SK-N-SH (cell line): ENCODE results near the gene GCDH. TPM values are rescaled to one million over a fixed set of nuclear protein-coding genes. Genes with fewer than 3 reads are reported as not detected.

Experiments
- CTCF ChIA-PET: fragments of 300-600, 350-600 bp; formaldehyde crosslinking; extraction: SDS; loops from one replicate; lab custom pipeline; 2021; lab: Yijun Ruan, JAX
- POLR2A ChIA-PET: fragments of 350-600 bp; sonication (Branson Sonifier 250); formaldehyde crosslinking; extraction: SDS; loops from one replicate; lab custom pipeline; 2020; ENCODE audit warnings: antibody characterized with exemption, inconsistent platforms; lab: Yijun Ruan, JAX
- DNase-seq: peaks from one replicate; pipeline ENCODE4 v3.0.0; 2012
- H2AFZ ChIP-seq: fragments of 200-600 bp; sonication (generic); 2 replicates; pipeline ENCODE4 v1.8.1; 2016; ENCODE audit warnings: antibody characterized with exemption, mild to moderate bottlenecking, low read depth
- H3F3A ChIP-seq: fragments of 200-600 bp; sonication (generic); replicated peaks from 2 replicates; pipeline ENCODE3; 2016; ENCODE audit warnings: antibody characterized with exemption, mild to moderate bottlenecking; ENCODE audit not compliant: insufficient read depth
- H3K27ac ChIP-seq, 2 experiments: fragments of 200-500 bp in 1 of 2; fragments of 200-600 bp in 1 of 2; sonication (Bioruptor generic) in 1 of 2; sonication (generic), shearing (Covaris generic) in 1 of 2; 2 replicates each; pipeline versions ENCODE4 v1.5.1 to v1.6.1; 2014 to 2016; ENCODE audit warnings: low read depth in 2 of 2, inconsistent platforms in 1 of 2, low read length in 1 of 2, mild to moderate bottlenecking in 1 of 2, mixed read lengths in 1 of 2
- H3K27me3 ChIP-seq: fragments of 200-600 bp; sonication (generic), shearing (Covaris generic); 2 replicates; pipeline ENCODE4 v1.6.1; 2016; ENCODE audit warnings: mixed run types; ENCODE audit not compliant: insufficient read depth
- H3K36me3 ChIP-seq, 2 experiments: fragments of 200-500 bp in 1 of 2; fragments of 200-600 bp in 1 of 2; sonication (Bioruptor generic) in 1 of 2; sonication (generic) in 1 of 2; replicated peaks in 1 of 2; 2 replicates each; pipeline versions ENCODE3 to v1.5.1; 2014 to 2016; ENCODE audit warnings: low read length in 1 of 2, mild to moderate bottlenecking in 1 of 2; ENCODE audit not compliant: insufficient read depth in 2 of 2, control insufficient read depth in 1 of 2
- H3K4me1 ChIP-seq, 2 experiments: fragments of 200-500 bp in 1 of 2; fragments of 200-600 bp in 1 of 2; sonication (Bioruptor generic) in 1 of 2; sonication (generic), shearing (Covaris generic) in 1 of 2; 2 replicates each; pipeline versions ENCODE4 v1.5.1 to v1.6.1; 2014 to 2016; ENCODE audit warnings: low read depth in 1 of 2, low read length in 1 of 2, mixed run types in 1 of 2; ENCODE audit not compliant: insufficient read depth in 2 of 2, control insufficient read depth in 1 of 2
- H3K4me2 ChIP-seq: fragments of 200-600 bp; sonication (generic), shearing (Covaris generic); 2 replicates; pipeline ENCODE4 v1.6.1; 2017; ENCODE audit warnings: mixed run types
- H3K4me3 ChIP-seq, 2 experiments: fragments of 200-500 bp in 1 of 2; fragments of 200-600 bp in 1 of 2; sonication (Bioruptor generic) in 1 of 2; sonication (generic), shearing (Covaris generic) in 1 of 2; 2 replicates each; pipeline versions ENCODE4 v1.5.1 to v1.8.1; 2014 to 2016; ENCODE audit warnings: low read depth in 2 of 2, inconsistent platforms in 1 of 2, low read length in 1 of 2, mild to moderate bottlenecking in 1 of 2, mixed read lengths in 1 of 2, moderate library complexity in 1 of 2
- H3K79me2 ChIP-seq: fragments of 200-600 bp; sonication (generic); 2 replicates; pipeline ENCODE4 v1.8.1; 2017; ENCODE audit warnings: mild to moderate bottlenecking; ENCODE audit not compliant: insufficient read depth
- H3K9ac ChIP-seq: fragments of 200-600 bp; sonication (generic); 2 replicates; pipeline ENCODE4 v1.6.1; 2017; ENCODE audit warnings: mixed run types
- H3K9me2 ChIP-seq: fragments of 200-600 bp; sonication (generic); 2 replicates; pipeline ENCODE4 v1.6.1; 2017; ENCODE audit warnings: mixed run types
- H3K9me3 ChIP-seq: fragments of 200-600 bp; sonication (generic); 2 replicates; pipeline ENCODE4 v1.6.1; 2017; ENCODE audit warnings: mixed run types, mild to moderate bottlenecking, moderate library complexity
- H4K20me1 ChIP-seq: fragments of 200-600 bp; sonication (generic); 2 replicates; pipeline ENCODE4 v1.6.1; 2017; ENCODE audit warnings: mild to moderate bottlenecking, mixed run types; ENCODE audit not compliant: insufficient read depth
- CHD2 ChIP-seq: fragments of 150-350 bp; IDR thresholded peaks from 2 replicates; pipeline ENCODE4 v1.6.1; 2018; ENCODE audit warnings: low read length; ENCODE audit not compliant: partially characterized antibody
- EP300 ChIP-seq, 2 experiments: IDR thresholded peaks; 2 replicates each; pipeline versions ENCODE4 v1.4.0 to v1.6.1; 2012; ENCODE audit warnings: borderline replicate concordance in 1 of 2, low read depth in 1 of 2, low read length in 1 of 2
- FOSL2 ChIP-seq: IDR thresholded peaks from 2 replicates; pipeline ENCODE4 v1.4.0; 2012; ENCODE audit warnings: low read depth, mild to moderate bottlenecking, moderate library complexity, borderline replicate concordance
- FOXM1 ChIP-seq: IDR thresholded peaks from 2 replicates; pipeline ENCODE4 v1.4.0; 2012; ENCODE audit warnings: low read depth, mild to moderate bottlenecking
- GABPA ChIP-seq: IDR thresholded peaks from 2 replicates; pipeline ENCODE4 v1.4.0; 2012; ENCODE audit warnings: low read depth, mild to moderate bottlenecking
- MAX ChIP-seq: IDR thresholded peaks from 2 replicates; pipeline ENCODE4 v1.4.0; 2012; ENCODE audit warnings: low read depth
- MEF2A ChIP-seq: IDR thresholded peaks from 2 replicates; pipeline ENCODE4 v1.4.0; 2012; ENCODE audit warnings: low read depth, borderline replicate concordance
- RCOR1 ChIP-seq: fragments of 150-350 bp; IDR thresholded peaks from 2 replicates; pipeline ENCODE4 v1.6.1; 2017; ENCODE audit warnings: antibody characterized with exemption, low read length
- SIN3A ChIP-seq: IDR thresholded peaks from 2 replicates; pipeline ENCODE4 v1.6.1; 2012; ENCODE audit warnings: low read depth, mild to moderate bottlenecking, low read length, moderate library complexity, borderline replicate concordance
- SMC3 ChIP-seq: IDR thresholded peaks from 2 replicates; pipeline ENCODE4 v1.6.1; 2012; ENCODE audit warnings: low read depth, low read length, improper control_type of control experiment
- TEAD4 ChIP-seq: IDR thresholded peaks from 2 replicates; pipeline ENCODE4 v1.4.0; 2012; ENCODE audit warnings: mild to moderate bottlenecking, borderline replicate concordance; ENCODE audit not compliant: insufficient read depth
- USF1 ChIP-seq: IDR thresholded peaks from 2 replicates; pipeline ENCODE4 v1.4.0; 2012; ENCODE audit warnings: low read depth, borderline replicate concordance
- USF2 ChIP-seq: fragments of 150-350 bp; IDR thresholded peaks from 2 replicates; pipeline ENCODE4 v1.6.1; 2017; ENCODE audit warnings: antibody characterized with exemption, low read length, low read depth, borderline replicate concordance
- YY1 ChIP-seq: IDR thresholded peaks from 2 replicates; pipeline ENCODE4 v1.4.0; 2012; ENCODE audit warnings: low read depth, mild to moderate bottlenecking
- ZBTB33 ChIP-seq: IDR thresholded peaks from 2 replicates; pipeline ENCODE4 v1.4.0; 2012; ENCODE audit warnings: low read depth, borderline replicate concordance
- WGBS: methylation state at CpG from one replicate; pipeline ENCODE4 v1.1.6; 2017; ENCODE audit warnings: low lambda C conversion rate; 5-methylcytosine and 5-hydroxymethylcytosine counted together
- polyA plus RNA-seq, 3 experiments: library from polyadenylated mRNA; depleted of rRNA; stranded (reverse); fragments of >200 nt; gene quantifications; 2 replicates each; pipeline ENCODE4 v1.2.3, GENCODE V29; 2012

The GCDH gene
- polyA plus RNA-seq, 1 of the 3 experiments (the other 2 are of a cell fraction): 29.4 TPM

- WGBS: 89% methylated on average over 12 of the region's 19 CpGs
- Histone ChIP-seq H4K20me1 (no peaks in the 10 kb centered on the region), H3K27me3 (no peaks in the 10 kb centered on the region), H3K36me3 (no peaks in the 10 kb centered on the region), H3K9ac (no peak overlapping the region), H3K4me3 (no peak overlapping the region), H3K9me3 (no peaks in the 10 kb centered on the region), H3K79me2 (no peaks in the 10 kb centered on the region), H3K27ac (no peak overlapping the region), H3K4me1 (no peaks in the 10 kb centered on the region), H3F3A (peaks cover 4% of the 10 kb centered on the region), H3K4me2 (no peak overlapping the region), H2AFZ (no peak overlapping the region), H3K9me2 (no peaks in the 10 kb centered on the region)
- TF ChIP-seq MEF2A (no peak), USF1 (no peak), EP300 (IDR thresholded peaks at IDR 0.05; ENCODE audit: borderline replicate concordance in 1 of 2, low read depth in 1 of 2, low read length in 1 of 2) (no peak), YY1 (no peak), FOSL2 (no peak), MAX (no peak), GABPA (no peak), FOXM1 (no peak), SIN3A (no peak), ZBTB33 (no peak), SMC3 (no peak), RCOR1 (no peak), CHD2 (no peak), TEAD4 (no peak), USF2 (no peak)
- no peak for DNase-seq
- ChIA-PET CTCF (interaction anchor here (1.0 to 7.9 kb wide), 2 partner anchors 19 to 40 kb away, joined by 3 to 69 read pairs; no protein-coding TSS in a partner anchor), POLR2A (interaction anchor here (1.0 kb wide), 1 partner anchor 11 kb away, joined by 4 read pairs; no protein-coding TSS in a partner anchor)
Measured at GRCh38 chr19:12865746-12866415, 25.1 kb upstream of the GCDH start.
